ENCODE data around the gene ATRN.

Gene ATRN

DNA sequence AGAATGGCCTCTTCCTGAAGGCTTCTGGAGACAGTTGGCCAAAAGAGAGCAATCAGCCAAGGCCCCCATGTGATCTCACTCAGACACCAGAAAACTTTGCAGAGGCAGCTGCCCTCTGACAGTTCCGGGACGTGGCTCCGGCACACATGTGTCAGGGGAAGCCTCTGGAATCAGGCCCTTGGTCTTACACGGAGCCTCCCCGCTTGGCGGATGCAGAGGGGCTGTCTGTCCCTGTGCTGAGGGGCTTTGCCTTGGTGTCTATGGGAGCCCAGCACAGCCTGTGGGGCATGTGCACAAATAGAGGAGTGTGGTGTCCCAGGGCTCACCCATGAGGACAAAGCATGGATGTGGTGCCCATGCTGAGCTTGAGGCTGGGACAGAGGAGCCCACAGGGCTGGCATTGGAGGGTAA is 227.8 kb downstream of the ATRN start:
- H3K4me3 ChIP-seq (ENCODE audit: low read depth, low read length): no peak overlapping the region
- DNase-seq (ENCODE audit: low read depth): no peak
- in situ Hi-C loops (cut with HindIII; ENCODE audit: low sequenced_read_pairs): no loop called here
- TF ChIP-seq CTCF (IDR thresholded peaks at IDR 0.05; ENCODE audit: low read depth, low read length, missing control alignments): no peak

DNA sequence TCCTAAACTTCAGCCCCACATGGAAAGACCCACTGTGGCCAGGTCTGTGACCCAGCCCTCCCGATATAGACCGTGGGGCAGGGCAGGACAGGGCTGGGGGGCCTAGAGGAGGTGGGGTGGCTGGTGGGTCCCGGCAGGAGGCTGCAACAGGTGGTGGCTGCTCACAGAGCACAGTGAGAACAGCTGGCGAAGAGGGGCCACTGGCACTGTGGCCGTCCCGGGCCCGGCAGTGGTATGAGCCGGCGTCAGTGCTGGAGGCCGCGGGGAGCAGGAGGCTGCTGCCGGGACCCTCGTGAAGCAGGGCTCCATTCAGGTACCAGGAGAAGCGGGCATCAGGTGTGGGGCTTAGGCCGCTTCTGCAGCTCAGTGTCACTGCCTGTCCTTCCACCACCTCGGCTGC is 228.2 kb downstream of the ATRN start:
- in situ Hi-C loops (cut with HindIII; ENCODE audit: low sequenced_read_pairs): no loop called here
- H3K4me3 ChIP-seq (ENCODE audit: low read depth, low read length): no peak overlapping the region
- no peak for TF ChIP-seq CTCF (IDR thresholded peaks at IDR 0.05; ENCODE audit: low read depth, low read length, missing control alignments)
- no peak for DNase-seq (ENCODE audit: low read depth)
